ENCODE measurements around the gene MAGEF1. TPM values are rescaled to one million over a fixed set of nuclear protein-coding genes. Genes with fewer than 3 reads are reported as not detected.

MAGEF1 gene
- total RNA-seq, 1 donor from 2014 or later, result 22.9 TPM

DNA sequence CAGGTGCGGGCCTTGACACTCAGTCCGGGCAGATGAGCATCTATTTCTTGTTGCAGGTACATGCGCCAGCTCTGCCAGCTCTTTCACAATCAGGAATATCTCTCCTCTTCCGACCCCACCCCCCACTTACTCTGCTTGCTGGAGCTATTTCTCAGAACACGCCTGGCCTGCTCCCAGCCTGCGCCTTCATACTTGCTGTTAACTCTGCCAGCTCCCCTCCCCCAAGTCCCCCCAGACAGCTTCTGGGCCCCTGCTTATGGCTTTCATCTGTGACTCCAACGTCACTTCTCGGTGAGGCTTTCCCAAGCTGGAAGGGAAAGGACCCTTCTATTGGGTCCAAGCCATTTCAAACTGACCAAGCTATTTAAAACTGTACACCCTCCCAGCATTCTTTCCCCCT is 15.2 kb downstream of the MAGEF1 start:
- H3K4me3 Mint-ChIP-seq (ENCODE audit: unreplicated experiment), result no peak overlapping the region

GRCh38 chr3:184694716-184695115 is 17.1 kb downstream of the MAGEF1 start:
- no peak overlapping the region for H3K4me3 Mint-ChIP-seq (ENCODE audit: unreplicated experiment)
- H3K9me3 Mint-ChIP-seq (ENCODE audit: unreplicated experiment), result no peaks in the 10 kb centered on the region
- H3K36me3 Mint-ChIP-seq (ENCODE audit: low read depth, unreplicated experiment), result peaks cover 3% of the 10 kb centered on the region
- no peak for DNase-seq (ENCODE audit: low spot score)
- H3K27me3 Mint-ChIP-seq (ENCODE audit: unreplicated experiment), result peaks cover 10% of the 10 kb centered on the region
- TF ChIP-seq, protein P1, sequence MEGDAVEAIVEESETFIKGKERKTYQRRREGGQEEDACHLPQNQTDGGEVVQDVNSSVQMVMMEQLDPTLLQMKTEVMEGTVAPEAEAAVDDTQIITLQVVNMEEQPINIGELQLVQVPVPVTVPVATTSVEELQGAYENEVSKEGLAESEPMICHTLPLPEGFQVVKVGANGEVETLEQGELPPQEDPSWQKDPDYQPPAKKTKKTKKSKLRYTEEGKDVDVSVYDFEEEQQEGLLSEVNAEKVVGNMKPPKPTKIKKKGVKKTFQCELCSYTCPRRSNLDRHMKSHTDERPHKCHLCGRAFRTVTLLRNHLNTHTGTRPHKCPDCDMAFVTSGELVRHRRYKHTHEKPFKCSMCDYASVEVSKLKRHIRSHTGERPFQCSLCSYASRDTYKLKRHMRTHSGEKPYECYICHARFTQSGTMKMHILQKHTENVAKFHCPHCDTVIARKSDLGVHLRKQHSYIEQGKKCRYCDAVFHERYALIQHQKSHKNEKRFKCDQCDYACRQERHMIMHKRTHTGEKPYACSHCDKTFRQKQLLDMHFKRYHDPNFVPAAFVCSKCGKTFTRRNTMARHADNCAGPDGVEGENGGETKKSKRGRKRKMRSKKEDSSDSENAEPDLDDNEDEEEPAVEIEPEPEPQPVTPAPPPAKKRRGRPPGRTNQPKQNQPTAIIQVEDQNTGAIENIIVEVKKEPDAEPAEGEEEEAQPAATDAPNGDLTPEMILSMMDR (IDR thresholded peaks at IDR 0.05; ENCODE audit: unreplicated experiment), result no peak
- H3K4me1 Mint-ChIP-seq (ENCODE audit: unreplicated experiment), result no peaks in the 10 kb centered on the region
- H3K27ac Mint-ChIP-seq (ENCODE audit: unreplicated experiment), result no peak overlapping the region

More for the DNA sequence above, 15.2 kb downstream of the MAGEF1 start:
- Mint-ChIP-seq H3K9me3 (ENCODE audit: unreplicated experiment) (no peaks in the 10 kb centered on the region), H3K27ac (ENCODE audit: unreplicated experiment) (no peak overlapping the region), H3K27me3 (ENCODE audit: unreplicated experiment) (peaks cover 5% of the 10 kb centered on the region), H3K4me1 (ENCODE audit: unreplicated experiment) (no peaks in the 10 kb centered on the region), H3K36me3 (ENCODE audit: low read depth, unreplicated experiment) (peaks cover 3% of the 10 kb centered on the region)
- TF ChIP-seq, protein P1 (IDR thresholded peaks at IDR 0.05; ENCODE audit: unreplicated experiment), result no peak
- no peak for DNase-seq (ENCODE audit: low spot score)

GRCh38 chr3:184694133-184694665 is 17.7 kb downstream of the MAGEF1 start:
- peaks cover 11% of the 10 kb centered on the region for H3K27me3 Mint-ChIP-seq (ENCODE audit: unreplicated experiment)
- TF ChIP-seq, protein P1 (IDR thresholded peaks at IDR 0.05; ENCODE audit: unreplicated experiment), result no peak
- no peaks in the 10 kb centered on the region for H3K4me1 Mint-ChIP-seq (ENCODE audit: unreplicated experiment)
- H3K27ac Mint-ChIP-seq (ENCODE audit: unreplicated experiment), result no peak overlapping the region
- no peak overlapping the region for H3K4me3 Mint-ChIP-seq (ENCODE audit: unreplicated experiment)
- H3K36me3 Mint-ChIP-seq (ENCODE audit: low read depth, unreplicated experiment), result peaks cover 3% of the 10 kb centered on the region
- no peak for DNase-seq (ENCODE audit: low spot score)
- H3K9me3 Mint-ChIP-seq (ENCODE audit: unreplicated experiment), result no peaks in the 10 kb centered on the region

DNA sequence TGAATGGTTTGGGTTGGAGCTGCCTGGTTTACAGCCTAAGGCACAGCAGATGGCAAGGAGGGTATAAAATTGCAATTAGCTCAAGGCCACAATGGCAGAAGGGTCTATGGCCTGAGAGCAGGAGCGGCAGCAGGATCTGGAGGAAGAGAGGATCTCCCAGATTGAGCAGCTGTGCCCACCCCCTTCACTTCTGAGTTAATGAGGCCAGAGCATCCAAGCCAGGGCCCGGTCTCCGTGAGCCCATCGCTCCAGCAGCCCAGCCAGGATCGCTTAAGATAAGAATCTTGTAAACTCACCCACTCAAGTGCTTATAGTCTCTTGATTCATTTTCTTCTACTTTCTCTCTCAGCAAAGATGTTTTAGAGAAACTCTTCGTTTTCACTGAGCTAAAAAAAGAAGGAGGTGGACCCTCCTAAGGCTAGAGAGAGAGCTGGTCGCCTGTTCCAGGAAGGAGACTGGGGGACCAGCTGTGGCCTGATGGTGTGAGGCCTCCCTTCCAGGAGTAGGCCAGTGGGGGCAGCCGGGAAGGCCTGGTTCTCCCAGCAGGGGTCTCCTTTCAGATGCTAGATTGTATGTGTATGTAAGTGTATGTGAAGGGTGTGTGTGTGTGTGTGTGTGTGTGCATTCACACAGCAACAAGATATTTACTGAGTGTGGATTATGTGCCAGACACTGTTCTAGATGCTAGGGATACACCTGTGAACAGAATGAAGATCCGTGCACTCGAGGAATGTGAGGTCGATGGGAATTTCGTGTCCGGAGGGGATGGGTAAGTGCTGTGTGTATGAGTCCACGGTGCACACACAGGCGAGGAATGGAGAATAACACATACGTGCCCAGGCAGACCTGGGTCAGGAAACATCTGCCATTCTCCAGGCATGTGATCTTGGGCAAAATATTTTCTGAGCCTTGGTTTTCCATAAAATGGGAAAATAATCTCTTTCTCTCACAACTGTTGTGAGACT is 18.6 kb downstream of the MAGEF1 start:
- Mint-ChIP-seq H3K4me1 (ENCODE audit: unreplicated experiment) (peaks cover under 1% of the 10 kb centered on the region), H3K27me3 (ENCODE audit: unreplicated experiment) (peaks cover 11% of the 10 kb centered on the region), H3K27ac (ENCODE audit: unreplicated experiment) (no peak overlapping the region), H3K4me3 (ENCODE audit: unreplicated experiment) (no peak overlapping the region), H3K9me3 (ENCODE audit: unreplicated experiment) (no peaks in the 10 kb centered on the region), H3K36me3 (ENCODE audit: low read depth, unreplicated experiment) (peaks cover 3% of the 10 kb centered on the region)
- no peak for DNase-seq (ENCODE audit: low spot score)
- TF ChIP-seq, protein P1 (IDR thresholded peaks at IDR 0.05; ENCODE audit: unreplicated experiment), result no peak
